Measurements from ENCODE around the gene PTPRU. TPM values are rescaled to one million over a fixed set of nuclear protein-coding genes. Genes with fewer than 3 reads are reported as not detected.

Gene PTPRU
- total RNA-seq, 2 donors from 2014 or later, result 24.1 to 40.2 TPM

GRCh38 chr1:29324771-29325351 lies 88.5 kb downstream of the PTPRU start:
- 82 to 84% methylated on average over 16 to 19 of the region's 19 CpGs for WGBS, 2 donors
- H3K9me3 ChIP-seq, result no peaks in the 10 kb centered on the region
- H3K4me1 ChIP-seq, result no peaks in the 10 kb centered on the region
- intact Hi-C loops (cut with DNase I), result no loop called here
- H3K4me3 ChIP-seq, result no peak overlapping the region
- H3K36me3 ChIP-seq (replicated peaks in 1 of 2; ENCODE audit: insufficient read depth in 1 of 2, low read depth in 2 of 2), result no peaks in the 10 kb centered on the region
- no peak for TF ChIP-seq POLR2A (IDR thresholded peaks at IDR 0.05)
- TF ChIP-seq CTCF (IDR thresholded peaks at IDR 0.05), result no peak
- DNase-seq (no peak), ATAC-seq (no peak)
- H3K27ac ChIP-seq, result no peak overlapping the region
- no peaks in the 10 kb centered on the region for H3K27me3 ChIP-seq

GRCh38 chr1:29325675-29326074 lies 89.4 kb downstream of the PTPRU start:
- no peak for DNase-seq
- no peak overlapping the region for H3K4me3 ChIP-seq
- no peaks in the 10 kb centered on the region for H3K36me3 ChIP-seq (replicated peaks in 1 of 2; ENCODE audit: insufficient read depth in 1 of 2, low read depth in 2 of 2)
- intact Hi-C loops (cut with DNase I), result no loop called here
- no peak for TF ChIP-seq POLR2A (IDR thresholded peaks at IDR 0.05)
- no peak for TF ChIP-seq CTCF (IDR thresholded peaks at IDR 0.05)
- no peaks in the 10 kb centered on the region for H3K4me1 ChIP-seq
- no peak overlapping the region for H3K27ac ChIP-seq
- no peak for ATAC-seq
- 83 to 90% methylated on average over 3 of the region's 4 CpGs for WGBS, 2 donors
- H3K27me3 ChIP-seq, result no peaks in the 10 kb centered on the region
- no peaks in the 10 kb centered on the region for H3K9me3 ChIP-seq

GRCh38 chr1:29326123-29326522 lies 89.8 kb downstream of the PTPRU start:
- H3K4me3 ChIP-seq, result no peak overlapping the region
- no peaks in the 10 kb centered on the region for H3K4me1 ChIP-seq
- DNase-seq (no peak), ATAC-seq (no peak)
- no peaks in the 10 kb centered on the region for H3K36me3 ChIP-seq (replicated peaks in 1 of 2; ENCODE audit: insufficient read depth in 1 of 2, low read depth in 2 of 2)
- TF ChIP-seq CTCF (IDR thresholded peaks at IDR 0.05) (no peak), POLR2A (IDR thresholded peaks at IDR 0.05) (no peak)
- no peaks in the 10 kb centered on the region for H3K9me3 ChIP-seq
- 92 to 100% methylated on average over 2 of the region's 2 CpGs for WGBS, 2 donors
- H3K27ac ChIP-seq, result no peak overlapping the region
- no peaks in the 10 kb centered on the region for H3K27me3 ChIP-seq
- intact Hi-C loops (cut with DNase I), result no loop called here

- 90 to 95% methylated on average over 5 to 9 of the region's 9 CpGs for WGBS, 2 donors
- Histone ChIP-seq H3K36me3 (replicated peaks in 1 of 2; ENCODE audit: insufficient read depth in 1 of 2, low read depth in 2 of 2) (no peaks in the 10 kb centered on the region), H3K4me3 (no peak overlapping the region), H3K4me1 (no peaks in the 10 kb centered on the region), H3K9me3 (no peaks in the 10 kb centered on the region), H3K27me3 (no peaks in the 10 kb centered on the region), H3K27ac (no peak overlapping the region)
- no peak for DNase-seq
- no peak for ATAC-seq
- intact Hi-C loops (cut with DNase I), result no loop called here
- TF ChIP-seq POLR2A (IDR thresholded peaks at IDR 0.05) (no peak), CTCF (IDR thresholded peaks at IDR 0.05) (no peak)
Measured at GRCh38 chr1:29327223-29327935, 91.1 kb downstream of the PTPRU start.
